WTC11 (cell line): ENCODE measurements around the gene STAT1.

Experiments used
- ELF4 ChIP-seq: sonication (generic); formaldehyde crosslinking; IDR thresholded peaks from 2 replicates; pipeline ENCODE4 v1.8.1; 2022; ENCODE audit warnings: low read depth, mild to moderate bottlenecking, moderate library complexity, missing genetic modification reagents
- ETV6 ChIP-seq: sonication (generic); formaldehyde crosslinking; IDR thresholded peaks from 2 replicates; pipeline ENCODE4 v1.8.1; 2022; ENCODE audit warnings: mild to moderate bottlenecking, missing genetic modification reagents
- TEAD4 ChIP-seq: sonication (generic); formaldehyde crosslinking; IDR thresholded peaks from 2 replicates; pipeline ENCODE4 v1.8.0; 2022; ENCODE audit warnings: mild to moderate bottlenecking, missing genetic modification reagents
- ZNF416 ChIP-seq: fragments of 250-450 bp; sonication (Bioruptor Pico); IDR thresholded peaks from 2 replicates; pipeline ENCODE4 v1.9.0; 2021; ENCODE audit warnings: mild to moderate bottlenecking, inconsistent platforms
- TF ChIP-seq, protein P1 (sequence below): fragments of 200-600 bp; IDR thresholded peaks from 2 replicates; pipeline ENCODE4 v1.8.0; 2022; ENCODE audit warnings: antibody characterized with exemption
- TF ChIP-seq, protein P2 (sequence below): fragments of 250-450 bp; sonication (Bioruptor Pico); IDR thresholded peaks from 2 replicates; pipeline ENCODE4 v2.1.2; 2022; ENCODE audit warnings: mild to moderate bottlenecking, moderate library complexity
- TF ChIP-seq, protein P3 (sequence below): sonication (generic); formaldehyde crosslinking; conservative IDR thresholded peaks from 2 replicates; pipeline ENCODE4 v1.8.1; 2022; ENCODE audit warnings: mild to moderate bottlenecking, missing genetic modification reagents
- TF ChIP-seq, protein P4 (sequence below): sonication (generic); formaldehyde crosslinking; IDR thresholded peaks from 2 replicates; pipeline ENCODE4 v1.8.0; 2023; ENCODE audit warnings: missing genetic modification reagents, mild to moderate bottlenecking, borderline replicate concordance
- TF ChIP-seq, protein P5 (sequence below): sonication (generic); formaldehyde crosslinking; IDR thresholded peaks from 2 replicates; pipeline ENCODE4 v1.8.0; 2022; ENCODE audit warnings: mild to moderate bottlenecking, missing genetic modification reagents

DNA sequence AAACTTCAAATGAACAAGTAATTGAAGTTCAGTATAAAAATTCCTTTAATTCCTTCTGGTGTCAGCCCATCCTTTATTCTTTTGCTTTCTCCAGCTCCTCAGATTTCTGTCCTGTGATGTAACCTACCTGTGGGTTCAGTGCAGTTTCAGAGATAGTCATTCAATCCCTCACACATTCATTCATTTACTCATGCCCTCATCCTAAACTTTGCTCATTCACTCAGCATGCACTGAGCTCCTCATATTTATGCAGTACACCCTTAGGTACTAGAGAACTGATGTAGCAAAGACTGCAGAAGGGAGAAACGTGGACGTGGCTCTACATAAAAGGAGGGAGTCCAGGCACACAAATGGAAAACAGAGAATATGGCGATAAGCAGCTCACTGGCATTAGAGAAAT lies 45.3 kb upstream of the STAT1 start:
- TF ChIP-seq ELF4 (CRISPR knock-in tag) (no peak), TEAD4 (no peak), ETV6 (CRISPR knock-in tag) (no peak), ZNF416 (CRISPR knock-in tag) (no peak)
- TF ChIP-seq, protein P1, sequence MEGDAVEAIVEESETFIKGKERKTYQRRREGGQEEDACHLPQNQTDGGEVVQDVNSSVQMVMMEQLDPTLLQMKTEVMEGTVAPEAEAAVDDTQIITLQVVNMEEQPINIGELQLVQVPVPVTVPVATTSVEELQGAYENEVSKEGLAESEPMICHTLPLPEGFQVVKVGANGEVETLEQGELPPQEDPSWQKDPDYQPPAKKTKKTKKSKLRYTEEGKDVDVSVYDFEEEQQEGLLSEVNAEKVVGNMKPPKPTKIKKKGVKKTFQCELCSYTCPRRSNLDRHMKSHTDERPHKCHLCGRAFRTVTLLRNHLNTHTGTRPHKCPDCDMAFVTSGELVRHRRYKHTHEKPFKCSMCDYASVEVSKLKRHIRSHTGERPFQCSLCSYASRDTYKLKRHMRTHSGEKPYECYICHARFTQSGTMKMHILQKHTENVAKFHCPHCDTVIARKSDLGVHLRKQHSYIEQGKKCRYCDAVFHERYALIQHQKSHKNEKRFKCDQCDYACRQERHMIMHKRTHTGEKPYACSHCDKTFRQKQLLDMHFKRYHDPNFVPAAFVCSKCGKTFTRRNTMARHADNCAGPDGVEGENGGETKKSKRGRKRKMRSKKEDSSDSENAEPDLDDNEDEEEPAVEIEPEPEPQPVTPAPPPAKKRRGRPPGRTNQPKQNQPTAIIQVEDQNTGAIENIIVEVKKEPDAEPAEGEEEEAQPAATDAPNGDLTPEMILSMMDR = no peak
- TF ChIP-seq, protein P2, sequence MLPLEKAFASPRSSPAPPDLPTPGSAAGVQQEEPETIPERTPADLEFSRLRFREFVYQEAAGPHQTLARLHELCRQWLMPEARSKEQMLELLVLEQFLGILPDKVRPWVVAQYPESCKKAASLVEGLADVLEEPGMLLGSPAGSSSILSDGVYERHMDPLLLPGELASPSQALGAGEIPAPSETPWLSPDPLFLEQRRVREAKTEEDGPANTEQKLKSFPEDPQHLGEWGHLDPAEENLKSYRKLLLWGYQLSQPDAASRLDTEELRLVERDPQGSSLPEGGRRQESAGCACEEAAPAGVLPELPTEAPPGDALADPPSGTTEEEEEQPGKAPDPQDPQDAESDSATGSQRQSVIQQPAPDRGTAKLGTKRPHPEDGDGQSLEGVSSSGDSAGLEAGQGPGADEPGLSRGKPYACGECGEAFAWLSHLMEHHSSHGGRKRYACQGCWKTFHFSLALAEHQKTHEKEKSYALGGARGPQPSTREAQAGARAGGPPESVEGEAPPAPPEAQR (CRISPR knock-in tag) = no peak
- TF ChIP-seq, protein P3, sequence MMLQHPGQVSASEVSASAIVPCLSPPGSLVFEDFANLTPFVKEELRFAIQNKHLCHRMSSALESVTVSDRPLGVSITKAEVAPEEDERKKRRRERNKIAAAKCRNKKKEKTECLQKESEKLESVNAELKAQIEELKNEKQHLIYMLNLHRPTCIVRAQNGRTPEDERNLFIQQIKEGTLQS (CRISPR knock-in tag) = no peak
- TF ChIP-seq, protein P4, sequence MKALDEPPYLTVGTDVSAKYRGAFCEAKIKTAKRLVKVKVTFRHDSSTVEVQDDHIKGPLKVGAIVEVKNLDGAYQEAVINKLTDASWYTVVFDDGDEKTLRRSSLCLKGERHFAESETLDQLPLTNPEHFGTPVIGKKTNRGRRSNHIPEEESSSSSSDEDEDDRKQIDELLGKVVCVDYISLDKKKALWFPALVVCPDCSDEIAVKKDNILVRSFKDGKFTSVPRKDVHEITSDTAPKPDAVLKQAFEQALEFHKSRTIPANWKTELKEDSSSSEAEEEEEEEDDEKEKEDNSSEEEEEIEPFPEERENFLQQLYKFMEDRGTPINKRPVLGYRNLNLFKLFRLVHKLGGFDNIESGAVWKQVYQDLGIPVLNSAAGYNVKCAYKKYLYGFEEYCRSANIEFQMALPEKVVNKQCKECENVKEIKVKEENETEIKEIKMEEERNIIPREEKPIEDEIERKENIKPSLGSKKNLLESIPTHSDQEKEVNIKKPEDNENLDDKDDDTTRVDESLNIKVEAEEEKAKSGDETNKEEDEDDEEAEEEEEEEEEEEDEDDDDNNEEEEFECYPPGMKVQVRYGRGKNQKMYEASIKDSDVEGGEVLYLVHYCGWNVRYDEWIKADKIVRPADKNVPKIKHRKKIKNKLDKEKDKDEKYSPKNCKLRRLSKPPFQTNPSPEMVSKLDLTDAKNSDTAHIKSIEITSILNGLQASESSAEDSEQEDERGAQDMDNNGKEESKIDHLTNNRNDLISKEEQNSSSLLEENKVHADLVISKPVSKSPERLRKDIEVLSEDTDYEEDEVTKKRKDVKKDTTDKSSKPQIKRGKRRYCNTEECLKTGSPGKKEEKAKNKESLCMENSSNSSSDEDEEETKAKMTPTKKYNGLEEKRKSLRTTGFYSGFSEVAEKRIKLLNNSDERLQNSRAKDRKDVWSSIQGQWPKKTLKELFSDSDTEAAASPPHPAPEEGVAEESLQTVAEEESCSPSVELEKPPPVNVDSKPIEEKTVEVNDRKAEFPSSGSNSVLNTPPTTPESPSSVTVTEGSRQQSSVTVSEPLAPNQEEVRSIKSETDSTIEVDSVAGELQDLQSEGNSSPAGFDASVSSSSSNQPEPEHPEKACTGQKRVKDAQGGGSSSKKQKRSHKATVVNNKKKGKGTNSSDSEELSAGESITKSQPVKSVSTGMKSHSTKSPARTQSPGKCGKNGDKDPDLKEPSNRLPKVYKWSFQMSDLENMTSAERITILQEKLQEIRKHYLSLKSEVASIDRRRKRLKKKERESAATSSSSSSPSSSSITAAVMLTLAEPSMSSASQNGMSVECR = no peak
- TF ChIP-seq, protein P5, sequence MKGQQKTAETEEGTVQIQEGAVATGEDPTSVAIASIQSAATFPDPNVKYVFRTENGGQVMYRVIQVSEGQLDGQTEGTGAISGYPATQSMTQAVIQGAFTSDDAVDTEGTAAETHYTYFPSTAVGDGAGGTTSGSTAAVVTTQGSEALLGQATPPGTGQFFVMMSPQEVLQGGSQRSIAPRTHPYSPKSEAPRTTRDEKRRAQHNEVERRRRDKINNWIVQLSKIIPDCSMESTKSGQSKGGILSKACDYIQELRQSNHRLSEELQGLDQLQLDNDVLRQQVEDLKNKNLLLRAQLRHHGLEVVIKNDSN = no peak
